ENCODE results near the gene SMYD1. TPM values are rescaled to one million over a fixed set of nuclear protein-coding genes. Genes with fewer than 3 reads are reported as not detected.

Gene SMYD1
- total and polyA plus RNA-seq, 10 of the 15 experiments (the other 5 are each of a cell fraction or from before 2014, with no cell fraction given) = 0.09 TPM; not detected in 9

- DNase-seq (ENCODE audit: low read depth, low spot score) (no peak), FAIRE-seq (no peak), ATAC-seq (no peak)
- Histone ChIP-seq H3K27me3 (replicated peaks in 1 of 2; ENCODE audit: control insufficient read depth in 2 of 2, insufficient read depth in 2 of 2, low read length in 1 of 2) (no peaks in the 10 kb centered on the region), H3K79me2 (ENCODE audit: control insufficient read depth, insufficient read depth, low read length) (no peaks in the 10 kb centered on the region), H4K20me1 (ENCODE audit: control insufficient read depth, insufficient read depth) (no peaks in the 10 kb centered on the region), H3K4me2 (ENCODE audit: control insufficient read depth, insufficient read depth) (no peak overlapping the region), H3K27ac (ENCODE audit: control insufficient read depth, insufficient read depth) (no peak overlapping the region), H3K9ac (ENCODE audit: control insufficient read depth, insufficient read depth, low read length) (no peak overlapping the region), H3K36me3 (ENCODE audit: control insufficient read depth in 2 of 2, insufficient read depth in 2 of 2, low read length in 1 of 2) (no peaks in the 10 kb centered on the region), H2AFZ (ENCODE audit: control insufficient read depth, low read depth, low read length) (no peak overlapping the region), H3K4me1 (ENCODE audit: control insufficient read depth, insufficient read depth, low read length) (no peaks in the 10 kb centered on the region), H3K9me3 (replicated peaks; ENCODE audit: control insufficient read depth, insufficient read depth, low read length) (no peaks in the 10 kb centered on the region), H3K4me3 (no peak overlapping the region)
- SMC1A ChIA-PET (ENCODE audit: uncharacterized antibody, unreplicated experiment) = interaction anchor here (0.9 kb wide), 1 partner anchor 9 kb away, joined by 5 read pairs; no protein-coding TSS in a partner anchor
- RAD21 ChIA-PET (ENCODE audit: unreplicated experiment) = no interaction called here
- intact Hi-C loops (cut with micrococcal nuclease; ENCODE audit: unreplicated experiment) = no loop called here
- BruUV-seq (replicated peaks) = no TSS peak
- WGBS (ENCODE audit: insufficient coverage, insufficient replicate concordance, low lambda C conversion rate, missing lambda C conversion rate) = 0% methylated on average over 1 of the region's 1 CpG
- POLR2A ChIA-PET = no interaction called here
- in situ Hi-C loops (cut with MboI) = loop anchor here (25.0 kb wide), 1 partner anchor 592 kb away; no protein-coding TSS in a partner anchor
- CTCF ChIA-PET = interaction anchor here (1.7 to 2.0 kb wide), 2 partner anchors 10 to 16 kb away, joined by 5 to 17 read pairs; no protein-coding TSS in a partner anchor
- TF ChIP-seq SIN3A (IDR thresholded peaks at IDR 0.05; ENCODE audit: low read depth, low read length) = no peak
- TF ChIP-seq MTA3 (IDR thresholded peaks at IDR 0.05; ENCODE audit: borderline replicate concordance, low read length) = no peak
- TF ChIP-seq CHD1 (IDR thresholded peaks at IDR 0.05; ENCODE audit: low read depth, low read length) = no peak
- no peak for TF ChIP-seq WRNIP1 (IDR thresholded peaks at IDR 0.05; ENCODE audit: borderline replicate concordance, low read depth, low read length)
- TF ChIP-seq LARP7 (IDR thresholded peaks at IDR 0.05) = no peak
- no peak for TF ChIP-seq FOXM1 (IDR thresholded peaks at IDR 0.05; ENCODE audit: low read depth, low read length)
- no peak for TF ChIP-seq TCF3 (IDR thresholded peaks at IDR 0.05; ENCODE audit: borderline replicate concordance, insufficient read depth, low read depth, low read length)
- TF ChIP-seq TAF1 (IDR thresholded peaks at IDR 0.05; ENCODE audit: borderline replicate concordance, low read depth, low read length) = no peak
- TF ChIP-seq, protein P1, sequence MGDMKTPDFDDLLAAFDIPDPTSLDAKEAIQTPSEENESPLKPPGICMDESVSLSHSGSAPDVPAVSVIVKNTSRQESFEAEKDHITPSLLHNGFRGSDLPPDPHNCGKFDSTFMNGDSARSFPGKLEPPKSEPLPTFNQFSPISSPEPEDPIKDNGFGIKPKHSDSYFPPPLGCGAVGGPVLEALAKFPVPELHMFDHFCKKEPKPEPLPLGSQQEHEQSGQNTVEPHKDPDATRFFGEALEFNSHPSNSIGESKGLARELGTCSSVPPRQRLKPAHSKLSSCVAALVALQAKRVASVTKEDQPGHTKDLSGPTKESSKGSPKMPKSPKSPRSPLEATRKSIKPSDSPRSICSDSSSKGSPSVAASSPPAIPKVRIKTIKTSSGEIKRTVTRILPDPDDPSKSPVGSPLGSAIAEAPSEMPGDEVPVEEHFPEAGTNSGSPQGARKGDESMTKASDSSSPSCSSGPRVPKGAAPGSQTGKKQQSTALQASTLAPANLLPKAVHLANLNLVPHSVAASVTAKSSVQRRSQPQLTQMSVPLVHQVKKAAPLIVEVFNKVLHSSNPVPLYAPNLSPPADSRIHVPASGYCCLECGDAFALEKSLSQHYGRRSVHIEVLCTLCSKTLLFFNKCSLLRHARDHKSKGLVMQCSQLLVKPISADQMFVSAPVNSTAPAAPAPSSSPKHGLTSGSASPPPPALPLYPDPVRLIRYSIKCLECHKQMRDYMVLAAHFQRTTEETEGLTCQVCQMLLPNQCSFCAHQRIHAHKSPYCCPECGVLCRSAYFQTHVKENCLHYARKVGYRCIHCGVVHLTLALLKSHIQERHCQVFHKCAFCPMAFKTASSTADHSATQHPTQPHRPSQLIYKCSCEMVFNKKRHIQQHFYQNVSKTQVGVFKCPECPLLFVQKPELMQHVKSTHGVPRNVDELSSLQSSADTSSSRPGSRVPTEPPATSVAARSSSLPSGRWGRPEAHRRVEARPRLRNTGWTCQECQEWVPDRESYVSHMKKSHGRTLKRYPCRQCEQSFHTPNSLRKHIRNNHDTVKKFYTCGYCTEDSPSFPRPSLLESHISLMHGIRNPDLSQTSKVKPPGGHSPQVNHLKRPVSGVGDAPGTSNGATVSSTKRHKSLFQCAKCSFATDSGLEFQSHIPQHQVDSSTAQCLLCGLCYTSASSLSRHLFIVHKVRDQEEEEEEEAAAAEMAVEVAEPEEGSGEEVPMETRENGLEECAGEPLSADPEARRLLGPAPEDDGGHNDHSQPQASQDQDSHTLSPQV (IDR thresholded peaks at IDR 0.05) = no peak
- no peak for TF ChIP-seq TBL1XR1 (IDR thresholded peaks at IDR 0.05; ENCODE audit: low read depth, low read length)
- TF ChIP-seq JUNB (IDR thresholded peaks at IDR 0.05) = no peak
- TF ChIP-seq, protein P2, sequence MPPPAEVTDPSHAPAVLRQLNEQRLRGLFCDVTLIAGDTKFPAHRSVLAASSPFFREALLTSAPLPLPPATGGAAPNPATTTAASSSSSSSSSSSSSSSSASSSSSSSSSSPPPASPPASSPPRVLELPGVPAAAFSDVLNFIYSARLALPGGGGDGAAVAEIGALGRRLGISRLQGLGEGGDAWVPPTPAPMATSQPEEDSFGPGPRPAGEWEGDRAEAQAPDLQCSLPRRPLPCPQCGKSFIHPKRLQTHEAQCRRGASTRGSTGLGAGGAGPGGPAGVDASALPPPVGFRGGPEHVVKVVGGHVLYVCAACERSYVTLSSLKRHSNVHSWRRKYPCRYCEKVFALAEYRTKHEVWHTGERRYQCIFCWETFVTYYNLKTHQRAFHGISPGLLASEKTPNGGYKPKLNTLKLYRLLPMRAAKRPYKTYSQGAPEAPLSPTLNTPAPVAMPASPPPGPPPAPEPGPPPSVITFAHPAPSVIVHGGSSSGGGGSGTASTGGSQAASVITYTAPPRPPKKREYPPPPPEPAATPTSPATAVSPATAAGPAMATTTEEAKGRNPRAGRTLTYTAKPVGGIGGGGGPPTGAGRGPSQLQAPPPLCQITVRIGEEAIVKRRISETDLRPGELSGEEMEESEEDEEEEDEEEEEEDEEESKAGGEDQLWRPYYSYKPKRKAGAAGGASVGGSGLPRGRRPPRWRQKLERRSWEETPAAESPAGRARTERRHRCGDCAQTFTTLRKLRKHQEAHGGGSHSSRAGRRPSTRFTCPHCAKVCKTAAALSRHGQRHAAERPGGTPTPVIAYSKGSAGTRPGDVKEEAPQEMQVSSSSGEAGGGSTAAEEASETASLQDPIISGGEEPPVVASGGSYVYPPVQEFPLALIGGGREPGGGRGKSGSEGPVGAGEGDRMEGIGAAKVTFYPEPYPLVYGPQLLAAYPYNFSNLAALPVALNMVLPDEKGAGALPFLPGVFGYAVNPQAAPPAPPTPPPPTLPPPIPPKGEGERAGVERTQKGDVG (CRISPR knock-in tag; IDR thresholded peaks at IDR 0.05) = no peak
Observed at GRCh38 chr2:88070055-88070454, 2.4 kb downstream of the SMYD1 start.

All from GM12878 (cell line).